ENCODE measurements around the gene KLHL22. TPM values are rescaled to one million over a fixed set of nuclear protein-coding genes. Genes with fewer than 3 reads are reported as not detected.

KLHL22 gene
- total RNA-seq, 4 donors from 2014 or later, result 38.0 to 76.9 (median 61.0) TPM

DNA sequence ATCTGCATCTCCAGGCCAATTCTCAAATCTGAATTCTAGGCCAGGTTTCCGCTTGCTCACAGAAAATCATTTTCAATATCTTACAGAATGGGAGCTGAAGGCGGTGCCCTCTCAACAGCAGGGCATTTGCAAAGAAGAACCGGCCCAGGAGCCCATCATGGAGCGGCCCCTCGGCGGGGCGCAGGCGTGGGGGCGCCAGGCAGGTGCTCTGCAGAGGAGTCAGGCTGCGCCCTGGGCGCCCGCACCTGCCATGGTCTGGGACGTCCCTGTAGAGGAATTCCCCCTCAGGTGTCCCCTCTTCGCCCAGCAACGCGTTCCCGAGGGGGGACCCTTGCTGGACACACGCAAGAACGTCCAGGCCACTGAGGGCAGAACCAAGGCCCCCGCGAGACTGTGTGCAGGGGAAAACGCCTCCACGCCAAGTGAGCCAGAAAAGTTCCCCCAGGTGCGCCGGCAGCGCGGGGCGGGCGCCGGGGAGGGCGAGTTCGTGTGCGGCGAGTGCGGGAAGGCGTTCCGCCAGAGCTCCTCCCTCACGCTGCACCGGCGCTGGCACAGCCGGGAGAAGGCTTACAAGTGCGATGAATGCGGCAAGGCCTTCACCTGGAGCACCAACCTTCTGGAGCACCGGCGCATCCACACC, 90.2 kb downstream of the KLHL22 start:
- Histone ChIP-seq H3K4me1 (peaks cover 4 to 12% of the 10 kb centered on the region in 2 donors), H3K36me3 (peaks cover 12 to 18% of the 10 kb centered on the region in 2 donors), H3K4me3 (replicated peaks in 1 of 3) (no peak overlapping the region), H3K27ac (no peak overlapping the region), H3K9me3 (no peaks in the 10 kb centered on the region), H3K27me3 (no peaks in the 10 kb centered on the region)
- TF ChIP-seq CTCF (IDR thresholded peaks at IDR 0.05) (no peak), POLR2A (IDR thresholded peaks at IDR 0.05) (no peak)
- WGBS, 2 donors, result 96% methylated on average over 36 to 45 of the region's 45 CpGs
- intact Hi-C loops (cut with DNase I), result no loop called here
- no peak for DNase-seq

DNA sequence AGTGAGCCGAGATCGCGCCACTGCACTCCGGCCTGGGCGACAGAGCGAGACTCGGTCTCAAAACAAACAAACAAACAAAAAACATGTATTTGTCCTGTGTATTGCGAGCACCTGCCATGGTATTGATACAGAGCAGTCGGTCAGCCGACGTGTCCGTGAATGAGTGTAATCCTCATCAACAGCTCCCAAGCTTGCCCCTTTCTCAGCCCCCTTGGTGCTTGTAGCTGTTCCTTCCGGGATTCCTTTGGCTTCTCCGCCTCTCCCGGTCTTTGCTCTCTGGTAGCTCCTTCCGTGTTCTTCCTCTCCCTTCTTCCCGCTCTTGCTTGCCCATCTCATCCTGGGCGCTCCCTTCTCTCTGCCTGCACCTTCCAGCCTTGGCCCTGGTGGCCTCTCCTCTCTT, 90.7 kb downstream of the KLHL22 start:
- 96% methylated on average over 18 of the region's 18 CpGs for WGBS, 2 donors
- H3K27me3 ChIP-seq, result no peaks in the 10 kb centered on the region
- TF ChIP-seq POLR2A (IDR thresholded peaks at IDR 0.05) (no peak), CTCF (IDR thresholded peaks at IDR 0.05) (no peak)
- H3K36me3 ChIP-seq, result peaks cover 12 to 18% of the 10 kb centered on the region in 2 donors
- no peak for DNase-seq
- intact Hi-C loops (cut with DNase I), result no loop called here
- H3K4me1 ChIP-seq, result peaks cover 4 to 17% of the 10 kb centered on the region in 2 donors
- no peak overlapping the region for H3K27ac ChIP-seq
- no peaks in the 10 kb centered on the region for H3K9me3 ChIP-seq
- H3K4me3 ChIP-seq (replicated peaks in 1 of 3), result no peak overlapping the region

DNA sequence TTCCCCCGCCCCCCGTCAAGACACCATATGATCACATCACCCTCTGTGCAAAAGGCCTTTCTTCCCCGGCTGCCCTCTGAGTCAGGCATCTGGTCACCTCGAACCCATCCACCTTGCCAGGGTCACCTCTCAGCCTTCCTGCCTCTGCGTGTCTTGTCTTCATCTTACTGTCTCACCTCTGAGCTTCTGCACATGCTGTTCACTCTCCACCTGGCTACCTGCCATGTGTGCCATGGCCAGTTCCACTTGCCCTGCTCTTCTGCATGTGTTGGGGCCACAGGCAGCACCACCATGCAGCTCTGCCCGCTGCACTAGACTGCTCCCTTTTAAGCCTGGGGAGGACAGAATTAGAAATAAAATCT, 91.8 kb downstream of the KLHL22 start:
- 97 to 98% methylated on average over 6 of the region's 6 CpGs for WGBS, 2 donors
- H3K36me3 ChIP-seq, result peaks cover 12 to 18% of the 10 kb centered on the region in 2 donors

DNA sequence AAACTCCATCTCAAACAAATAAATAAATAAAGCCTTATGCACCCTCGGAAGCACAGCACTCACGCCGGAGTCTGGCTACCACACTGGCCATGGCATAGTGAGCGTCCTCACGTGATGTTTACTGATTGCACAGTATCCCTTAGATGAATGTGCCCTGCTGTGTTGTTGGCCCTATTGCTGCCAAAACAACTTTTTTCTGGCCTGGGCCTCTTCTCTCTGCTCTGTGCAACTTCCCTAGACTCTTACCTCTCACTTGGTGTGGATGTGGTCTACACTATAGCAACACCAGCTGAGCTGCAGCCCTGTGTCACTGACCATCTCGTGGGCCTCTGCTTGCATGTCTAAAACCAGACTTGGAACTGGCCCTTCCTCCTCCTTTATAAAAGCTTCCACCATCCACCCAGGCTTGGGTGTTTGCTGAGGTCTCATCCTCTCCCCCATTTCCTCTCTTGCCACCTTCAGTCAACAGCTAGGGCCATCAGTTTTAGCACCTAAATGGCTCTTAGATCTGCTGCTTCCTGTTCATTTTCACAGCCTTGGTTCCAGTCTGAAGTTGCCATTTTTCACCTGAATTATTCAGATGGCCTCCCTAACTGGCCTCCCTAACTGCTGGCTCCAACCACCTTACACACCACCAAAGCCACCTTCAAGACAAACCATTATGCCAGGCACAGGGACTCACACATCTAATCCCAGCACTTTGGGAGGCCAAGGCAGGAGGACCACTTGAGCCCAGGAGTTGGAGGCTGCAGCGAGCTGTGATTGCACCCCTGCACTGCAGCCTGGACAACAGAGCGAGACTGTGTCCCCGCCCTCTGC, 92.4 kb downstream of the KLHL22 start:
- Histone ChIP-seq H3K27ac (no peak overlapping the region), H3K27me3 (no peaks in the 10 kb centered on the region), H3K9me3 (no peaks in the 10 kb centered on the region), H3K36me3 (peaks cover 12 to 18% of the 10 kb centered on the region in 2 donors), H3K4me1 (peaks cover 4 to 18% of the 10 kb centered on the region in 2 donors), H3K4me3 (replicated peaks in 1 of 3) (no peak overlapping the region)
- TF ChIP-seq POLR2A (IDR thresholded peaks at IDR 0.05), result no peak
- TF ChIP-seq CTCF (IDR thresholded peaks at IDR 0.05), result no peak
- intact Hi-C loops (cut with DNase I), result no loop called here
- DNase-seq, result no peak
- 96 to 97% methylated on average over 9 of the region's 9 CpGs for WGBS, 2 donors

More for the DNA sequence above, 91.8 kb downstream of the KLHL22 start:
- H3K27ac ChIP-seq, result no peak overlapping the region
- H3K4me3 ChIP-seq (replicated peaks in 1 of 3), result no peak overlapping the region
- H3K27me3 ChIP-seq, result no peaks in the 10 kb centered on the region
- peaks cover 4 to 18% of the 10 kb centered on the region in 2 donors for H3K4me1 ChIP-seq
- H3K9me3 ChIP-seq, result no peaks in the 10 kb centered on the region
- DNase-seq, result no peak
- no peak for TF ChIP-seq POLR2A (IDR thresholded peaks at IDR 0.05)
- no peak for TF ChIP-seq CTCF (IDR thresholded peaks at IDR 0.05)
- intact Hi-C loops (cut with DNase I), result no loop called here
